Ascending aorta (tissue), 2 donors: ENCODE results near the gene IL18RAP. TPM values are rescaled to one million over a fixed set of nuclear protein-coding genes. Genes with fewer than 3 reads are reported as not detected.

Source experiments
- DNase-seq, 2 donors: peaks; one replicate each; pipeline ENCODE4 v3.0.0-alpha.2; 2019; ENCODE audit warnings: low spot score in 2 of 2
- H3K27ac ChIP-seq, 2 donors: fragments of 200-600 bp; sonication (generic); one replicate each; pipeline ENCODE4 v1.5.1; 2016 to 2017; ENCODE audit warnings: mild to moderate bottlenecking in 1 of 2
- H3K27me3 ChIP-seq: fragments of 200-600 bp; sonication (generic); one replicate; pipeline ENCODE4 v1.5.1; 2017
- H3K36me3 ChIP-seq, 2 donors: fragments of 200-600 bp; sonication (generic); one replicate each; pipeline ENCODE4 v1.5.1; 2016
- H3K4me1 ChIP-seq, 2 donors: fragments of 200-600 bp; sonication (generic); one replicate each; pipeline ENCODE4 v1.5.1; 2016 to 2017; ENCODE audit warnings: mild to moderate bottlenecking in 1 of 2
- H3K4me3 ChIP-seq, 2 donors: fragments of 200-600 bp; sonication (generic); one replicate each; pipeline ENCODE4 v1.5.1; 2016 to 2017; ENCODE audit warnings: mild to moderate bottlenecking in 1 of 2
- H3K9me3 ChIP-seq, 2 donors: fragments of 200-600 bp; sonication (generic); one replicate each; pipeline ENCODE4 v1.5.1; 2016
- CTCF ChIP-seq, 3 experiments: fragments of 200-600 bp in 2 of 3; fragments of 450-650 bp in 1 of 3; sonication (generic) in 2 of 3; IDR thresholded peaks; one replicate each; pipeline ENCODE4 v1.5.1; 2016 to 2019; ENCODE audit warnings: antibody characterized with exemption in 3 of 3, mild to moderate bottlenecking in 1 of 3, moderate library complexity in 1 of 3
- intact Hi-C: fragments of 100-400 bp; cut with DNase I; formaldehyde crosslinking; loops from one replicate; pipeline ENCODE4 v1.15.1; 2023
- total RNA-seq: library from RNA; depleted of rRNA; stranded (reverse); fragments of >200 nt; gene quantifications from one replicate; pipeline ENCODE4 v1.1.0, GENCODE V29; 2016

IL18RAP gene
- total RNA-seq, 1 donor from 2014 or later, result 0.11 TPM

- no peak for DNase-seq
- TF ChIP-seq CTCF (IDR thresholded peaks at IDR 0.05), result no peak
- intact Hi-C loops, result no loop called here
- no peak overlapping the region for H3K27ac ChIP-seq
- H3K9me3 ChIP-seq, result no peaks in the 10 kb centered on the region
- no peak overlapping the region for H3K4me3 ChIP-seq
- no peaks in the 10 kb centered on the region for H3K4me1 ChIP-seq
- no peaks in the 10 kb centered on the region for H3K36me3 ChIP-seq
- no peaks in the 10 kb centered on the region for H3K27me3 ChIP-seq
Observed at GRCh38 chr2:102423368-102423767, 408 bp downstream of the IL18RAP start.

GRCh38 chr2:102424754-102425153, 1.8 kb downstream of the IL18RAP start:
- H3K27me3 ChIP-seq, result no peaks in the 10 kb centered on the region
- intact Hi-C loops, result no loop called here

GRCh38 chr2:102425441-102426132, 2.6 kb downstream of the IL18RAP start:
- Histone ChIP-seq H3K27me3 (no peaks in the 10 kb centered on the region), H3K4me1 (no peaks in the 10 kb centered on the region), H3K27ac (no peak overlapping the region), H3K36me3 (no peaks in the 10 kb centered on the region), H3K9me3 (no peaks in the 10 kb centered on the region), H3K4me3 (no peak overlapping the region)
- intact Hi-C loops, result no loop called here
- TF ChIP-seq CTCF (IDR thresholded peaks at IDR 0.05), result no peak
- no peak for DNase-seq

More at GRCh38 chr2:102424754-102425153, 1.8 kb downstream of the IL18RAP start:
- Histone ChIP-seq H3K4me3 (no peak overlapping the region), H3K36me3 (no peaks in the 10 kb centered on the region), H3K4me1 (no peaks in the 10 kb centered on the region), H3K9me3 (no peaks in the 10 kb centered on the region), H3K27ac (no peak overlapping the region)
- no peak for DNase-seq
- TF ChIP-seq CTCF (IDR thresholded peaks at IDR 0.05), result no peak

GRCh38 chr2:102427249-102427648, 4.3 kb downstream of the IL18RAP start:
- H3K4me3 ChIP-seq, result no peak overlapping the region
- TF ChIP-seq CTCF (IDR thresholded peaks at IDR 0.05), result no peak
- H3K36me3 ChIP-seq, result no peaks in the 10 kb centered on the region
- no peak for DNase-seq
- H3K27ac ChIP-seq, result no peak overlapping the region
- H3K27me3 ChIP-seq, result no peaks in the 10 kb centered on the region
- H3K4me1 ChIP-seq, result no peaks in the 10 kb centered on the region
- no peaks in the 10 kb centered on the region for H3K9me3 ChIP-seq
- intact Hi-C loops, result no loop called here

- H3K36me3 ChIP-seq, result no peaks in the 10 kb centered on the region
- no peak for DNase-seq
- no peak overlapping the region for H3K4me3 ChIP-seq
- H3K4me1 ChIP-seq, result no peaks in the 10 kb centered on the region
- no peak for TF ChIP-seq CTCF (IDR thresholded peaks at IDR 0.05)
- intact Hi-C loops, result no loop called here
- H3K27ac ChIP-seq, result no peak overlapping the region
- no peaks in the 10 kb centered on the region for H3K9me3 ChIP-seq
- no peaks in the 10 kb centered on the region for H3K27me3 ChIP-seq
Observed at GRCh38 chr2:102428573-102428972, 5.6 kb downstream of the IL18RAP start.

- TF ChIP-seq CTCF (IDR thresholded peaks at IDR 0.05), result no peak
- Histone ChIP-seq H3K27ac (no peak overlapping the region), H3K27me3 (no peaks in the 10 kb centered on the region), H3K4me1 (no peaks in the 10 kb centered on the region), H3K36me3 (no peaks in the 10 kb centered on the region), H3K4me3 (no peak overlapping the region), H3K9me3 (no peaks in the 10 kb centered on the region)
- intact Hi-C loops, result no loop called here
- no peak for DNase-seq
Observed at GRCh38 chr2:102432386-102432785, 9.4 kb downstream of the IL18RAP start.
